HG03521 (cell line): Measurements from ENCODE around the gene CACHD1.
"Not testable (repeated sequence)": the region's sequence is repeated elsewhere in the genome, so short reads cannot be mapped to it uniquely, and the experiment has no call there.

Experiments
- ATAC-seq: cut with Tn5 transposase; IDR thresholded peaks from one replicate; pipeline ENCODE4 v1.9.1; 2021; ENCODE audit warnings: mild to moderate bottlenecking, moderate library complexity; ENCODE audit not compliant: unreplicated experiment

Gene CACHD1

GRCh38 chr1:64495878-64496277 lies 25.9 kb downstream of the CACHD1 start:
- no peak for ATAC-seq

- ATAC-seq, result no peak
Observed at GRCh38 chr1:64496606-64497005, 26.7 kb downstream of the CACHD1 start.

- no peak for ATAC-seq
Observed at GRCh38 chr1:64497088-64497883, 27.4 kb downstream of the CACHD1 start.

GRCh38 chr1:64498325-64498724 lies 28.4 kb downstream of the CACHD1 start:
- no peak for ATAC-seq

- no peak for ATAC-seq
Observed at GRCh38 chr1:64499011-64499410, 29.1 kb downstream of the CACHD1 start.

GRCh38 chr1:64499966-64500365 lies 30.0 kb downstream of the CACHD1 start:
- no peak for ATAC-seq

GRCh38 chr1:64502083-64502482 lies 32.2 kb downstream of the CACHD1 start:
- no peak for ATAC-seq

GRCh38 chr1:64502931-64503330 lies 33.0 kb downstream of the CACHD1 start:
- no peak for ATAC-seq

- no peak for ATAC-seq
Observed at GRCh38 chr1:64505232-64505943, 35.5 kb downstream of the CACHD1 start.

GRCh38 chr1:64505944-64506655 lies 36.2 kb downstream of the CACHD1 start:
- no peak for ATAC-seq

- no peak for ATAC-seq
Observed at GRCh38 chr1:64508629-64509028, 38.7 kb downstream of the CACHD1 start.

- ATAC-seq, result no peak
Observed at GRCh38 chr1:64511044-64511443, 41.1 kb downstream of the CACHD1 start.

GRCh38 chr1:64512206-64512605 lies 42.3 kb downstream of the CACHD1 start:
- not testable (repeated sequence) for ATAC-seq

- ATAC-seq, result no peak
Observed at GRCh38 chr1:64513545-64513944, 43.6 kb downstream of the CACHD1 start.

GRCh38 chr1:64514197-64514765 lies 44.4 kb downstream of the CACHD1 start:
- no peak for ATAC-seq

- ATAC-seq, result no peak
Observed at GRCh38 chr1:64515427-64515826, 45.5 kb downstream of the CACHD1 start.

- no peak for ATAC-seq
Observed at GRCh38 chr1:64516301-64516700, 46.4 kb downstream of the CACHD1 start.

- ATAC-seq, result no peak
Observed at GRCh38 chr1:64516803-64517568, 47.1 kb downstream of the CACHD1 start.

GRCh38 chr1:64517640-64518039 lies 47.7 kb downstream of the CACHD1 start:
- ATAC-seq, result no peak

GRCh38 chr1:64518692-64519481 lies 49.0 kb downstream of the CACHD1 start:
- no peak for ATAC-seq
